ENCODE results near the gene OPRM1.
"Not testable (repeated sequence)": the region's sequence is repeated elsewhere in the genome, so short reads cannot be mapped to it uniquely, and the experiment has no call there.

Gene OPRM1

DNA sequence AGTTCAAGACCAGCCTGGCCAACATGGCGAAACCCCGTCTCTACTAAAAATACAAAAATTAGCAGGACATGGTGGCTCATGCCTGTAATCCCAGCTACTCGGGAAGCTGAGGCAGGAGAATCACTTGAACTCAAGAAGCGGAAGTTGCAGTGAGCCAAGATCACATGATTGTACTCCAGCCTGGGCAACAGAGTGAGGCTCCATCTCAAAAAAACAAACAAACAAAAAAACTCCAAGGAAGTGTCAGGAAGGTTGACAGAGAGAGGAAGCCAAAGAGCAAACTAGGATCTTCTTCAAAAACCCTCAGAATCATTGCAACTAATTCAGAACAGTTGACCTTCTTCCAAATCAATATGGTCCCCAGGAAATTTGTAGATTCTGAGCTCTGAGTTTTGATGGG lies 162.6 kb downstream of the OPRM1 start:
- not testable (repeated sequence) for DNase-seq (ENCODE audit: insufficient read length, low spot score)

DNA sequence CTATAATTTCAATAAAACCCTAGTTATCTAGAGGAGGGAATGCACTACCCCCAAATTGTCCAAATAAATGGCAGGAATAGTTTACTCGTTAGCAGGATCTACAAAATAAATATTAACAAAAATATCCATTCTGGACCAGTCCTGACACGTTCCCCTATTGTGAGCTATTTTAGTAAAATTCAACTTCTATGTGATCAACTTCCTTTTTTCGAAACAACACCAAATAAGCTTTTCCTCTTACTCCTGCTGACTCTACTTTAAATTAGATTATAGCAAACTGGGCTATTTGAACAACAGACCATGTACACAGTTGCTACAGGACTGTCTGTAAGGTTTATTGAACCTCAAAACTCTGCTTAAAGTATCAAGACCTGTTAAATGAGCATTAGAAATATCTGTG lies 163.3 kb downstream of the OPRM1 start:
- FAIRE-seq (no peak), DNase-seq (ENCODE audit: insufficient read length, low spot score) (no peak)

More for the DNA sequence above, 162.6 kb downstream of the OPRM1 start:
- FAIRE-seq: not testable (repeated sequence)

DNA sequence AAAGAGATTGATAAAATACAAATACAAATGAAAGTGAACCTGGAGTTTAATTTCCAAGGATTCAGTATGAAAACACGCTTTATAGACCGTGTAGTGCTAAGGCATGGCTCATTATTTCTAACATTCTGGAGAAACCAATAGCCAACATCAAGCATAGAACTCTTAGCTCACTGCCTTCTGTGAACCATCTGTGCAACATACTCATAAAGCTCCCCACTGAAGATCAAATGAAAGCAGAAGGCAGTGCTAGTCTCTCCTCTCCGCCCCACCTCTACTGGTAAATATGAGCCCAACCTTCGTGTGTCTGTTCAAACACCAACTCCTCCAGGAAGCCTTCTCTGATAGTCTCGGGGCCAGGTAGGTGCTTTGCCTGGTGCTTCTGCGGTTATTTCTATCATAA lies 163.9 kb downstream of the OPRM1 start:
- no peak for FAIRE-seq
- DNase-seq (ENCODE audit: insufficient read length, low spot score): no peak

DNA sequence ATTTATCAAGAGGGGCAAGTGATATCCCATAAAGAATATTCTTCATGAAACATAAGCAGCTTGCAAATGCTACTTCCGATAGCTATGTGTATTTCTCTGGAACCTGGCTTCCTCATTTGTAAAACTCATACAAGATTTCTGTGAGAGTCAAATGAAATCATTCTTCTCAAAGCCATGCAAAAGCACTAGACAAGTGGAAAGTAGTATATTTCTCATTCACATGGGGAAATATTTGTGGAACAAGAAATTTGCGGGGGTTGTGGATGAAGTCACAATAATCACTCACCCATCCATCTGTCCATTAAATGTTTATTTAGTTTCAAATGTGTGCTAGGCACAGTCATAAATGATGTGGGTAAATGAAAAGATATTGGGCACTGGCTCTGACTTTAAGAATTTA lies 167.1 kb downstream of the OPRM1 start:
- FAIRE-seq: no peak
- DNase-seq (ENCODE audit: insufficient read length, low spot score): no peak

DNA sequence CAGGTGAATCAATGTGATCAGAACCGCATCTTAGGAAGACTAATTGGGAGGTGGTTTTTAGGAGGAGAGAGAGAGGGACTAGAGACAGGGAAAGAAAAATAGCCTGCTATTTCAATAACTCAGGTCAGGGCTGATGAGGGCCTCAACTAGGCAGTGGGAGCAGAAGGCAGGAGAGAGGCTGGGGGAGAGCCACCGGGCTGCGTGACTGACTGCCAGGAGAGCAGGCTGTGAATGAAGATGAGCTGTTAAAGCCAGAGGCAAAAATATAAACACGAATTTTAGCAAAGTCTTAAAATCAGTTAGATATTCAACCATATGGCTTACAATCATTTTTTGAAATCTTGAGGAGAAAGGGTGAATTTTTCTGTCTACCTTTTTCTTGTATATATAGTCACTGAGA lies 168.0 kb downstream of the OPRM1 start:
- DNase-seq (ENCODE audit: insufficient read length, low spot score): no peak
- no peak for FAIRE-seq

DNA sequence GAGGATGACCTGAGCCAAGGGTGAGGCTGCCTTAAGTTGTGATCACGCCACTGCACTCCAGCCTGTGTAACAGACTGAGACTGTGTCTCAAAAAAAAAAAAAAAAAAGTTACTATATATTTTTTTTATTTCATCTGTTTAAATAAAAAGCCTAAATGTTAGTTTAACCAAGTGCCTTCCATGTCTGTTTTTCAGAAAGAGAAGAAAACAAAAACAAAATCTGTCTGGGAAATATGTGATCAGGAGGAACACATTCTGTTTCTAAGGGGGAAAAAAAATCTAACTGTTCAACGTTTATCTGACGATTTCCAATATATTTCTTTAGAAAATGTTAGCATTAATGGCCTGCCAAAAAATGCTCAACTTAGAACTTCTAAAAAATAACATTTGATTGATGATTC lies 170.5 kb downstream of the OPRM1 start:
- no peak for FAIRE-seq
- DNase-seq (ENCODE audit: insufficient read length, low spot score): no peak

DNA sequence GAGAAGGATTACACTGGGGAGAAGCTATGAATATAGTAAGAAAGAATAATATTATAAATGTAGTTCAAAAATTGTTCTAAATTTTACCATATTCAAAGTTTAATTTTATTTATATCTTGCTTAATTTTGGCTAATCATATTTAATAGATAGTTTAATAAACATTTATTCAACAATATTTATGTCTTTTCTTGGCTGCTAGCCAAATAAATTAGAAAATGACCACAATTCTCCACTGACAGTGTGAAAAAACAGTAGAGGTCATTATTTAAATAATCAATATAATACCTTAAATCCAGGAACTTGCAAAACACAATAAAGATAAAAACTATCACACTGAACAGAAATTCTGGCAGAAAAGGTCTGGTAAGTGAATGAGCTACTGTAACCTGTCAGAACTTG lies 171.6 kb downstream of the OPRM1 start:
- DNase-seq (ENCODE audit: insufficient read length, low spot score): no peak
- no peak for FAIRE-seq

DNA sequence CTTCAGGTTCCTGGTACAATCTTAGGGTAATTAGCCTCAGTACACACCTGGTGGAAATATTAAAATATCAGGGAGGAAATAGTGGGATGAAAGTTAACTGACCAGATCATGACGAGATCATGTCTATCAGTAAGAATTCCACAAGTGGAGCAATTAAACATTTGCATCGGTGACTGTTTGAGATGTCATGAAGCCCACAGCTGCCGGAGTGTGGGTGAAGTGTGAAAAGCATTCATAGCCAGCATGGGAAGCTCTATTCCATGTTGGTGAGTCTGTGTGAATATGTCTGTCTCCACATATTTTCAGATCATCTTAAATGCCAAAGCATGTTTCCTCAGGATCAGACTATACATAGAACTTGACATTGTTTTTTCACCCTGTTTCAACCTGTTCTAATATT lies 174.7 kb downstream of the OPRM1 start:
- FAIRE-seq (no peak), DNase-seq (ENCODE audit: insufficient read length, low spot score) (no peak)

DNA sequence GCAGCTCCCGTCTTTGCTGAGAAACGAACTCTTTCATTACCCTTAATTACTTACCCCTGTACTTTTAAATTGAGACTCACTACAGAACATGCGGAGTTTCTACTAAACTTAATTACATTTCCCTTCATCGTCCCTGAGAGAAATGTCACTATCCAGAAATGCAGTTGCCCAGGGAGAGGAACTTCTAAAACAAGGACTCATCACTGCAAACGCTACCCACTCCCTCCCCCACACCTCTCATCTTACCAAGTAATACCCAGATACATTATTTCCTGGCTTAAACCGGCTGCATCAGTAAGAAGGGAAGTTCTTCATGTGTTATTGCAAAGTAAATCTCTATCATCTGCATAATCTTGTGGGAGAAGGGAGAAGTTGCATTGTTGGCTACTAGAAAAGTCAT lies 179.3 kb downstream of the OPRM1 start:
- no peak for DNase-seq (ENCODE audit: insufficient read length, low spot score)

DNA sequence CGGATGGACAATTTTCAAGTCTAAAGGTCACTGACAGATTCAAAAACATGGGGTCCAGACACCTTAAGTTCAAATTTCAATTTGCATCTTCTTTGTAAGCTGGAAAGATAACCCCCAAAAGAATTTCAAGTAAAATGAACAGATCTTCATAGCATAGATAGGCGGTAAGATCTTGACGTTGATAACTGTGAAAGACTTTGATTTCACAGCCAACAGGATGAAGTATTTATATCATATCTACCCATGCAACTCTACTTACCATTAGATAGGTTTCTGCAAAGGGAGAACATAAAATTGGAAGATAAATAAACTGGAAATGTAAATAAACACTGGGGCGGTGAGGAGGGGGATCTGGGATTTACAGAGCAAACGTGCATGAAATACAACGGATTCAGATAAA lies 179.7 kb downstream of the OPRM1 start:
- no peak for FAIRE-seq
- DNase-seq (ENCODE audit: insufficient read length, low spot score): no peak

More for the DNA sequence above, 179.3 kb downstream of the OPRM1 start:
- no peak for FAIRE-seq

DNA sequence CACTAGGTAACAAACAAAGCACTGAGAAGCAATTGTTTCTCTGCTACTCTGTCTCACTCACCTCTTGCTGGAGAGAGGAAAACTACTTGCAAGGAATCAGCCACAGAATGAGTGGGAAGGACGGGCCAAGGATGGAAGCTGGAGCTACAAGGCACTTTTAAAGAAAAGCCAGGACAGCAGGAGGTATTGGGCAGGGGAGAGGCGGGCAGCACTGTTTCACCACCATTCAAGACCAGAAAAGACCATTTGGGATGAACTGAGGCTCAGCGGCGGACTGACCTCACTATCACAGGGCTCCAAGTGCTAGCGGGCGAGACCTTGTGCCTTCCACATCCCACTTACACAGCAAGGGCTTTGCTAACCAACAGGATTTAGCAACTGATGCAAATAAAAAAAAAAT lies 180.2 kb downstream of the OPRM1 start:
- FAIRE-seq: no peak

DNA sequence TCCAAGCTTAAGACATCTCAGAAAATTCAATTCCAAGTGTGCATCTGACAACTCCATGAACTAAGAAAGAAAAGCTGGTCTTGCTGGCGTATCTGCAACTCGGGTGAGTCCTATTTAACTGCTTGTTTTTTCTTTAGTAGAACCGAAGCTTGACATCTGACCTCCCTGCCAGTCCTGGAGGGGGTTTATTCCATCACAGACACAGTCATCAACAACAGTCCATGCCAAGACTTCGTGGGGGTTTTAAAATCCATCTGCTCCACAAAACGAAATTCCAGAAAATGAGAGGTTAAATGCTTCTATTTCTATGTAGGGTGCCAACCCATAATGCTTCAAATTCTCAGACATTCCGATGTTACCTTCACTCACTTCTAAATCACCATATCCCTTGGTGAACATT lies 183.7 kb downstream of the OPRM1 start:
- FAIRE-seq (peak; percentile 21), DNase-seq (ENCODE audit: insufficient read length, low spot score) (no peak)

More for the DNA sequence above, 180.2 kb downstream of the OPRM1 start:
- no peak for DNase-seq (ENCODE audit: insufficient read length, low spot score)

DNA sequence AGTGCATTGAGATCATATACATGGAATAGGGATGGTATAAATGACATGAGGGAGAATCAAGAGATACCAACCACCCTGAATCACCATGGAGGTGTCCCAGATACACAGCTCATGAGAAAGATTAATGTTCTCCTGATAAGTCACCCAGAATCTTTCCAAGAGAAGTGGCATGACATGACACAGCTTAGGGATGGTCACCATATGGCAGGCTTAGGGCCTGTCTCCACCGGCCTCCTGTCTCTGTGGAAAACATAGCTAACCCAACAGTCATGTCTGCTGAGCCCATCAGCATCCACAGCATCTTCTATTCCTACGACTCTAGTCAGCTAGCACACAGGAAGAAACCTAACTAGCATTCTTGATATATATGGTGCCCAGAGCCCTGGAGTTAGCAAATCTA lies 184.3 kb downstream of the OPRM1 start:
- DNase-seq (ENCODE audit: insufficient read length, low spot score): no peak
- no peak for FAIRE-seq

DNA sequence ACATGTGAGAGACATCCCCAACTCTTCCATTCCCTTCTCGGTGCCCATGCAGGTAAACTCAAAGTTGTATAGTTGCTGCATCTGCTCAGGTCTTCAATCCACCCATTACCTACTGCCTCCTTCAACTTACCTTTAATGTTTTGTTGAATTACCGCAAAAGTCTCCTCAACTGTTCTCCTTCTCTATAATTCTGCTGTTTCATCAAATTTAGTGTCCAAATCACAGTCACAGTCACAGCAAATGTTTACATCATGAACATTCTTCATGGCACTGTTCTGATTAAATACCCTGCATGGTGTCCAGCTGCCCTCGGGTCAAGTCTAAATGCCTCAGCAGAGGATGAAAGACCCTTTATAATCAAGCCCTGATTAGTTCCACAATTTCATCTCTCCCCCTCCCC lies 187.4 kb downstream of the OPRM1 start:
- FAIRE-seq (peak; percentile 60), DNase-seq (ENCODE audit: insufficient read length, low spot score) (no peak)

DNA sequence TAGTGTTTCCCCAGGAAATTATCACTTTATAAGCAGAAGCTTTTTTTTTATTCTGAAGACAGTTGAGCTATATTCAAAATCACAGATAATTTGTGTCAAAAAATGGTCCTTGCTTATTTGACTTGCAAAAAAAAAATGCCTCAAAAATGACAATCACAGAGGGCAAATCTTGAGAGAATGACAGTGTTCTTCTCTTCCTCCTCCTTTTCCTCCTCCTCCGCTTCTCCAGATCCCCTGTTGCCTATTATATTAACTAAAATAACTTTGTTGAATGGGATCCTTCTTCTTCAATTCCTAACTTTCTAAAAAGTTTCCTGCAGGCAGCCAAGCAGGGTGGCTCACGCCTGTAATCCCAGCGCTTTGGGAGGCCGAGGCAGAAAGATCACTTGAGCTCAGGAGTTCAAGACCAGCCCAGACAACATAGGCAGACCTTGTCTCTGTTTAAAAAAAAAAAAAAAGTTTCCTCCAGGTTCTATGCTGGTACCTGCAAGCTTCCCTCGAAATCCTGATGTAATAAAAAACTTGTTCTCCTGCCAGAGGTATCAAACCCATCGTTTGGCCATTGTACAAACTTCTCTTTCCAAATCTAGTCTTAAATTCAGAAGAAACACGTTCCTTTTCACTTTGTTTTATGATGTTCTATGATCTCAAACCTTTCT lies 189.0 kb downstream of the OPRM1 start:
- DNase-seq (ENCODE audit: insufficient read length, low spot score): no peak
- peak; percentile 31 for FAIRE-seq

DNA sequence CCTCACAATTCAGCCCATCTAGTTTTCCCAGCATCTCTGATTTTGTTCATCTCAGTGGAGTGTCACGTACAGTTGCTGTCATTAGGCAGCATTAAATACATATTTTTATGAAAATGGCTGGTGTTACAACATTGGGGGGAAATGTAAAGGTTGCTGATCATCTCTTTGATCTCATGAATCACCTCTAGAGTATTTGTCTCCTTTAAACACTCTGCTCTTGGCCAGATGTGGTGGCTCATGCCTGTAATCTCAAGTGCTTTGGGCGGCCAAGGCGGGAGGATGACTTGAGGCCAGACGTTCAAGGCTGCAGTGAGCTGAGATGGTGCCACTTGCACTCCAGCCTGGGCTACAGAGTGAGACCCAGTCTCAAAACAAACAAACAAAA lies 189.5 kb downstream of the OPRM1 start:
- FAIRE-seq (peak; percentile 79), DNase-seq (ENCODE audit: insufficient read length, low spot score) (no peak)

DNA sequence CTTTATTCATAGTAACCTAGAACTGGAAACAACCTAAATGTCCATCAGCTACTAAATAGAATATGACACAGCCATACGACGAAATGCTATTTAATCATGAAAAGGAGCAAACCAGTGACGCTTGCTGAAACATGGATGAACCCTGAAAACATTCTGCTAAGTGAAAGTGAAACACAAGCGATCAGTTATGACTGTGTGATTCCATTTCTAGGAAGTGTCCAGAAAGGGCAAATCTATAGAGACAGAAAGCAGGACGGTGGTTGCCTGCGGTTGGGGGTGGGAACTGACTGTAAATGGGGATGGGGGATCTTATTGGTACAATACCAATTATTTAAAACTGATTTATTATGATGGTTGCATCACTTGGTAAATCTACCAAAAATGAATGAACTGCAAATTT lies 190.7 kb downstream of the OPRM1 start:
- FAIRE-seq: peak; percentile 98
- no peak for DNase-seq (ENCODE audit: insufficient read length, low spot score)

DNA sequence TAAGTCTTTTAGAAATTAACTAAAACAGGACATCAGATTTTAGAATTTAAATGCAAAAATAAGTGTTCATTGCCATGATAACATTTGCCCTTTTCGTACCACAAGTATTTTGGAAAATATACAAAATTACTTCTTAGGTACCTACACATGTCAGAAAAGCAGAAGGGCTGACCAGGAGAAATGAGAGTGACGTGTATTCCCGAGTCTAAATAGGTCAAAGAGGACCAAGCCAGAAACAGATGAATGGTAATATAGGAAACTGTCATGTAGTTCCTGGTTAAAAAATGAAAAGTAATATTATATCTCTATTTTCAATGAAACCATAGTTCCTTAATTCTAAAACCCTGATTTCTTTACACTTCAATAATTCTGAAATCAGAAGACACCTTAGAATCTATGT lies 191.4 kb downstream of the OPRM1 start:
- no peak for DNase-seq (ENCODE audit: insufficient read length, low spot score)
- FAIRE-seq: peak; percentile 40

DNA sequence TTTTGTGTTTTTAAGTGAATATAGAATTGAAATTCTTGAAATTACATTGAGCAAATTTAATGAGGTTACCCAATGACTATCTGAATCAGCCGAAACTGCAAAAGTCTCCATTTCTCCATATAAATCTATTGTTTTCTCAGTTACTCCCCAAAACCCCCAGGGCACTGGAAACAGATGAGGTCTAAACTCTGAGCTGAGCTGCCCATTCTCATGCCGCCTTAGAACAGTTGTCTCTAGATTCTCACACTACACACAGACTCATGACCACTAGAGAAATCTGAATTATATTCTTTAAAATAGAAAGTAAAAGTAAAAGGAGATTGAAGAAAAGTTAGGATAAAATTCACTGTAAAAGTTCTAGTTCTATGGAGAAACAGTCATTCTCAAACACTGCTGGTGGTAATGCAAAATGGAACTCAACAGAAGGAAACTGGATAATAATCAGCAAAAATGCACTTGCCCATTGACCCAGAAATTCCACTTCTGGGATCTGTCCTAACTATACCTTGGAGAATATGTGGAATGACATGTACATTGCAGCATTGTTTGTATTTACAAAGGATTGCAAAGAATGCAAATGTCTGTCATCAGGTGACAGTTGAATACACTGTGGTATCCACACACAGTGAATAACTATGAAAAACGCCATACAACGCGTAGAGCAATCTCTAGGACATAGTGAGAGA lies 192.0 kb downstream of the OPRM1 start:
- FAIRE-seq (peak; percentile 80), DNase-seq (ENCODE audit: insufficient read length, low spot score) (no peak)

DNA sequence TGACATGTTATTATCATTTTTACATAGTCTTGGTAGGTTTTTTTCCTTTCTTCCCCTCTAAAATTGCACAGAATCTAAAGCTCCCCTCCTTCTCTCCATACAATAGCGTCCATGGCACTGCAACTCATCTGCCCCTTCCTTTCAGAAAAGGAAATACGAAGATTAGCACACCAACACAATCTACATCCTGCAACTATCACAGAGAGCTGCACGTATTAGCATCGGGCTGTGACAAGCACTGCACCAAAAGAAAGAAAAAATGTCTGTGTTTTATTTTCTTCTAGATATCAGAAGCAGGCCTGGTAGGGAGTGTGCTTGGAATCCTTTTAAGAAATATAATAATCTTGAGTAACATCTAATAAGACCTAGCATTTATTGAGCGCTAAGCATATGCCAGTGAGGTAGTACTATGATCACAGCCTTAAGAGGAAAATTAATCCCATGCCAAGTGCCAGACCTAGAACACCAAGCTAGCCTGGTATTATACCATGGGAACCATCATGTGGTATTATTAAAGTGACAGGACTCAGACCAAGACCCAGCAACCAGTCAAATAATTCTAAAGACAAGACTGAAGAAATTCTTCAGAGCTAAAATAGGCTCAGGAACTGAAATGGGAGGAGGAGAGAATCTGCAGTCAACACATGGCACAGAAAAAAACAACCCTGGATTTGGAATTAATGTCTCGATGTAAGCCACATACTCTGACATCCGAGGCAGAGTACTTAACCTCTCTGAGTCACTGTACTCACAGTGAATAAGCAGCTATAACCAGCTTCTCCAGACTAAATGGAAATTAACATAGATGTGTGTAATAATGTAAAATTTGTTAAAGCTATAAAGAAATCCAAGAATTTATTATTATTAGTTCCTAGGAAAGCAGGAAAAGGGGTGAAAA lies 193.2 kb downstream of the OPRM1 start:
- FAIRE-seq (peak; percentile 49), DNase-seq (ENCODE audit: insufficient read length, low spot score) (no peak)

DNA sequence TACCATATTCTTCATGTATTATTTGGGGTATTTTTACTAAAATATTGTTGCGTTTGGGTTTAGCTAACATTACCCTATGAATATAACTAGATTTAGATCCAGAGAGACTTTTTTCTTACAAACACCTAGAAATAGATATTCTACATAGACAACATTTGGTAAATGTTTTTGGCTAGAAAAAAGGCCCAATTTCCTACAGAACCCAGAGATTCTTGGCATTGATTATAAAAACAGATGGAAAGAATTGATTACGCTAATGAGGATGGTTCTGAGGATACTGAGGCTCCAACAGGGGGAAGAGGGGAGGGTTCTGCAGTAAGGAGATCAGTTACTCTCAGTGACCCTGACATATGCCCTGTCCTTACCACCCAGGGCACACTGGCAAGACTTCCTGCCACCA lies 194.3 kb downstream of the OPRM1 start:
- DNase-seq (ENCODE audit: insufficient read length, low spot score): no peak
- FAIRE-seq: no peak

All from GM19239 (cell line).